K562 (cell line): ENCODE results near the gene ARL8A. TPM values are rescaled to one million over a fixed set of nuclear protein-coding genes. Genes with fewer than 3 reads are reported as not detected.
A peak's percentile ranks its signal among the peaks of the same experiment; 100 is the strongest.

ENCODE experiments used
- CAMTA2 ChIP-seq: fragments of 250-450 bp; sonication (Bioruptor Pico); conservative IDR thresholded peaks from 2 replicates; pipeline ENCODE4 v1.5.1; 2022
- EHMT2 ChIP-seq: fragments of 450-650 bp; IDR thresholded peaks from 2 replicates; pipeline ENCODE4 v1.6.1; 2018; ENCODE audit warnings: antibody characterized with exemption
- FOXP4 ChIP-seq: sonication (generic); formaldehyde crosslinking; IDR thresholded peaks from 2 replicates; pipeline ENCODE4 v1.8.0; 2022; ENCODE audit warnings: mild to moderate bottlenecking, missing genetic modification reagents, borderline replicate concordance
- GMEB1 ChIP-seq: fragments of 250-450 bp; sonication (Bioruptor Pico); IDR thresholded peaks from 2 replicates; pipeline ENCODE4 v1.4.0; 2020; ENCODE audit warnings: mild to moderate bottlenecking
- KLF16 ChIP-seq: IDR thresholded peaks from 2 replicates; pipeline ENCODE4 v1.6.1; 2016; ENCODE audit warnings: antibody characterized with exemption
- MTA3 ChIP-seq: fragments of 450-650 bp; formaldehyde crosslinking; IDR thresholded peaks from 2 replicates; pipeline ENCODE4 v1.6.1; 2017; ENCODE audit warnings: mild to moderate bottlenecking, borderline replicate concordance
- REST ChIP-seq, 2 experiments: fragments of 450-650 bp; formaldehyde crosslinking in 1 of 2; IDR thresholded peaks; 2 replicates each; pipeline versions ENCODE4 v1.4.0 to v1.6.1; 2014 to 2020; ENCODE audit warnings: mild to moderate bottlenecking in 2 of 2, borderline replicate concordance in 1 of 2, low read depth in 1 of 2
- polyA plus RNA-seq, 8 experiments: library from polyadenylated mRNA; depleted of rRNA in 4 of 8; stranded (reverse) in 5 of 8; unstranded in 3 of 8; fragments of >200 nt; fragmentation: Nextera tagmentation in 2 of 8; fragmentation: Illumina TruSeq in 1 of 8; extraction: Ambion mirVana in 2 of 8; extraction: Trizol in 1 of 8; gene quantifications; 2 replicates each; pipeline versions ENCODE4 v1.2.1 to v1.2.3, GENCODE V29; 2011 to 2014; ENCODE audit warnings: inconsistent platforms in 1 of 8, missing spikeins in 1 of 8
- total RNA-seq, 7 experiments: library from RNA; depleted of rRNA in 6 of 7; stranded (reverse); fragments of >200 nt in 6 of 7; fragmentation: Illumina TruSeq in 2 of 7; extraction: Trizol in 2 of 7; gene quantifications; 2 replicates each; pipeline versions ENCODE4 v1.2.1 to v1.2.3, GENCODE V29; 2011 to 2021; ENCODE audit warnings: low replicate concordance in 1 of 7
- TF ChIP-seq, protein P1 (sequence below): sonication (generic); formaldehyde crosslinking; IDR thresholded peaks from 2 replicates; pipeline ENCODE4 v1.8.1; 2023; ENCODE audit warnings: mild to moderate bottlenecking, missing genetic modification reagents

ARL8A gene
- total and polyA plus RNA-seq, 9 of the 15 experiments (the other 6 are each of a cell fraction or from before 2014, with no cell fraction given), result 0.17 to 27.3 (median 15.6) TPM

DNA sequence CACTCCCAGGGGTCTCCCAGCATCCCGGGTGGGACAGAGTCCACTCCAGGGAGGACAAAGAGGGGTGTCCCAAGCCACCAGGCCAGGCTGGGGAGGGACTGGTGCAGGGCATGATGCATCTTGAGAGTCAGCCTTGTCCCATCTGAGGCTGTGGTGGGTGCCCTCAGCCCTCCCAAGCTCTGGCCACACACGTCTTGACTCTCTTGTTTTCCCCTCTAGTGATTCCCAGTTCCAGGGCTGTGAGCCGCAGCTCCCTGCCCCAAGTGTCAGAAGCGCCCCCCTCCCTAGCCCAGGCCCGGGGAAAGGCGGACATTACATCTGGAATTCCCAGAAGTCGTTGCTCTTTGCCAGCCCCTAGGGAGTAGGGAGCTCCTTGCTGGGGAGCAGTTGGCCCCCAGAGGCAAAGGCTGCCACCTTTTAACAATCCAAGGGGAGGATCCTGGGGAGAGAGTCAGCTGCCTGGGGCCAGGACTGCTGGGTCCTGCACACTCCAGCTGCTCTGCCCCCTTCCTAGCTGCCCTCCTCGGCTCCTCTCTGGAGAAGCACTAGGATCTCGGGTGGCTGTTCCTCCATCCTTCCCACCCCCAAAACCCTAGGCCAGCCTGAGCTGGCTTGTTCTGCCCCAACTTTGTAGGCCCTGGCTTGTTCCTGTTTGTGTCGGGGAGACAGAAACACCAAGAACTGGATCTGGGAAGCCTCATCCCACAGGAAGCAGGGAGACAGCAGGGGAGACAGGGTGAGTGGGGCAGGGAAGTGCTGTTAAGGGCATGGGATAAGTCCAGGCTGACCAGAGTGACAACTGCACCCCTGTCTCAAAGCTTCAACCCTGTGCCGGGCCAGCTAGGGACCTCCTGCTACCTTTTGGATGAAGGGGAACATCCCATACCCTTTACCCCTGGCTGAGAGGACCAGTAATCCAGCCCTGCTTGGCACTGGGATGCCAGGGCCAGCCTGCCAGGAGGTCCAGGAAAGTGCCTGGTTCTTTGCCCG is 19.0 kb upstream of the ARL8A start (continued):
- TF ChIP-seq GMEB1 (no peak), EHMT2 (no peak), FOXP4 (0 out of 2 replicates have a peak, but pooled peaks have one; percentile 17), MTA3 (no peak), KLF16 (peak; percentile 72), CAMTA2 (CRISPR knock-in tag) (no peak), REST (IDR thresholded peaks at IDR 0.05; ENCODE audit: borderline replicate concordance) (peak; percentile 76), REST (CRISPR knock-in tag; IDR thresholded peaks at IDR 0.05; ENCODE audit: low read depth) (no peak)
- TF ChIP-seq, protein P1, sequence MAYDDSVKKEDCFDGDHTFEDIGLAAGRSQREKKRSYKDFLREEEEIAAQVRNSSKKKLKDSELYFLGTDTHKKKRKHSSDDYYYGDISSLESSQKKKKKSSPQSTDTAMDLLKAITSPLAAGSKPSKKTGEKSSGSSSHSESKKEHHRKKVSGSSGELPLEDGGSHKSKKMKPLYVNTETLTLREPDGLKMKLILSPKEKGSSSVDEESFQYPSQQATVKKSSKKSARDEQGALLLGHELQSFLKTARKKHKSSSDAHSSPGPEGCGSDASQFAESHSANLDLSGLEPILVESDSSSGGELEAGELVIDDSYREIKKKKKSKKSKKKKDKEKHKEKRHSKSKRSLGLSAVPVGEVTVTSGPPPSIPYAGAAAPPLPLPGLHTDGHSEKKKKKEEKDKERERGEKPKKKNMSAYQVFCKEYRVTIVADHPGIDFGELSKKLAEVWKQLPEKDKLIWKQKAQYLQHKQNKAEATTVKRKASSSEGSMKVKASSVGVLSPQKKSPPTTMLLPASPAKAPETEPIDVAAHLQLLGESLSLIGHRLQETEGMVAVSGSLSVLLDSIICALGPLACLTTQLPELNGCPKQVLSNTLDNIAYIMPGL (CRISPR knock-in tag), result no peak
- TF ChIP-seq, all 486 proteins: peak for 11
